VCaP (cell line): Measurements from ENCODE around the gene RHBDD1.

Experiments
- H3K27ac ChIP-seq: fragments of 450-650 bp; 2 replicates; pipeline ENCODE4 v1.5.1; 2017
- CTCF ChIP-seq: fragments of 450-650 bp; conservative IDR thresholded peaks from 2 replicates; pipeline ENCODE4 v1.5.1; 2017; ENCODE audit warnings: mild to moderate bottlenecking, moderate library complexity

Gene RHBDD1

GRCh38 chr2:226991663-226992062 lies 155.8 kb downstream of the RHBDD1 start:
- H3K27ac ChIP-seq: no peak overlapping the region
- no peak for TF ChIP-seq CTCF

DNA sequence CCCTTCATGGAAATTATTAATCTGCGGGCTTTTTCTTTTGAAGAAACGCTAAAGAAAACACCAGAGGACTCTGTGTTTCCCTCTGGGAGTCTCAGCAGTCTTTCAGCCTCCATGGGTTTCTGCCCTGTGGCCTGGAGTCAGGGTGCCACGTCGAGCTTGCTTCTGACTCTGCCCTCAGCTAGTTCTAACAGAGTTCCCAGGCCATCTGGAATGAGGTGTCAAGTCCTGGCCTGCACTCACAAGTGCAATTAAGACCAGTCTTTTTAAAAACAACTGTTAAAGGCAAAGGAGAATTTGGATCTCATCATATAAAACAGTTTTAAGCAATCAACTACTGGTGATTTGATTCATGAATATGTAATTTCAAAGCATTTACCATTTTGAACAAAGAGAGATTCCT lies 157.3 kb downstream of the RHBDD1 start:
- H3K27ac ChIP-seq: no peak overlapping the region
- no peak for TF ChIP-seq CTCF

- TF ChIP-seq CTCF: no peak; the same call in 1 of the 2 replicates
- H3K27ac ChIP-seq: no peak overlapping the region
These were observed 158.9 kb downstream of the RHBDD1 start for GRCh38 chr2:226994775-226995174.

GRCh38 chr2:226995625-226996041 lies 159.8 kb downstream of the RHBDD1 start:
- TF ChIP-seq CTCF: no peak
- H3K27ac ChIP-seq: no peak overlapping the region; the same call in 1 of the 2 replicates

GRCh38 chr2:226999661-227000060 lies 163.8 kb downstream of the RHBDD1 start:
- no peak for TF ChIP-seq CTCF
- no peak overlapping the region for H3K27ac ChIP-seq

DNA sequence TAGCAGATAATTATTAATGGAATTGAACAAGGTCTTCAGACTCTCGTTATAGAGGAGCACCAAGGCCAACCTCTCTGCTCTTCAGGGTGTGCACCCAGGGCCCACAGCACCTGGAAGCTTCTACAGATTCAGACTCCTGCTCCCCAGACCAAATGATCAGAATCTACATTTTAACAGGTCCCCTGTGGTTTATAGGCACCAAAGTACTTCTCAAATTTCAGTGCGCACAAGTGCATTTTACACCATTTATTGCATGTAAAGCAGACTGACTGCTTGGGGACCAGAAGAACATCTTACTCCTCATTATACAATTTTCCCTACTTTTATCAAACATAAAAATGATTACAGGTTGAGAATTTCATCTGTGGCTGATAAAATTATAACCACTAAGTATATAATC lies 164.3 kb downstream of the RHBDD1 start:
- TF ChIP-seq CTCF: no peak
- no peak overlapping the region for H3K27ac ChIP-seq

- no peak overlapping the region for H3K27ac ChIP-seq
- no peak for TF ChIP-seq CTCF
These were observed 168.6 kb downstream of the RHBDD1 start for GRCh38 chr2:227004482-227004881.
